HG03097 (cell line): ENCODE results near the gene CYTH1.

Source experiments
- ATAC-seq: cut with Tn5 transposase; IDR thresholded peaks from one replicate; pipeline ENCODE4 v1.9.1; 2021; ENCODE audit not compliant: unreplicated experiment, low FRiP score

The CYTH1 gene

GRCh38 chr17:78806451-78806850 is 24.4 kb upstream of the CYTH1 start:
- ATAC-seq, result no peak

- no peak for ATAC-seq
Measured at GRCh38 chr17:78805301-78805700, 23.2 kb upstream of the CYTH1 start.

- ATAC-seq, result no peak
Measured at GRCh38 chr17:78804777-78805176, 22.7 kb upstream of the CYTH1 start.

GRCh38 chr17:78803186-78803845 is 21.2 kb upstream of the CYTH1 start:
- ATAC-seq, result no peak

GRCh38 chr17:78802459-78802858 is 20.4 kb upstream of the CYTH1 start:
- ATAC-seq, result no peak

GRCh38 chr17:78802008-78802407 is 19.9 kb upstream of the CYTH1 start:
- no peak for ATAC-seq

GRCh38 chr17:78800132-78800931 is 18.3 kb upstream of the CYTH1 start:
- no peak for ATAC-seq

- ATAC-seq, result no peak
Measured at GRCh38 chr17:78798695-78799559, 16.9 kb upstream of the CYTH1 start.

GRCh38 chr17:78797691-78798585 is 15.9 kb upstream of the CYTH1 start:
- no peak for ATAC-seq

- no peak for ATAC-seq
Measured at GRCh38 chr17:78797213-78797612, 15.1 kb upstream of the CYTH1 start.

- ATAC-seq, result no peak
Measured at GRCh38 chr17:78796517-78796900, 14.4 kb upstream of the CYTH1 start.

GRCh38 chr17:78795861-78796516 is 13.9 kb upstream of the CYTH1 start:
- ATAC-seq, result no peak

GRCh38 chr17:78794864-78795640 is 13.0 kb upstream of the CYTH1 start:
- ATAC-seq, result no peak

- ATAC-seq, result no peak
Measured at GRCh38 chr17:78794399-78794798, 12.3 kb upstream of the CYTH1 start.

GRCh38 chr17:78793968-78794367 is 11.9 kb upstream of the CYTH1 start:
- no peak for ATAC-seq

GRCh38 chr17:78793415-78793814 is 11.3 kb upstream of the CYTH1 start:
- no peak for ATAC-seq

GRCh38 chr17:78791840-78792709 is 10.0 kb upstream of the CYTH1 start:
- no peak for ATAC-seq

- ATAC-seq, result no peak
Measured at GRCh38 chr17:78790552-78790951, 8.5 kb upstream of the CYTH1 start.
